ENCODE data around the gene KCNQ1. TPM values are rescaled to one million over a fixed set of nuclear protein-coding genes. Genes with fewer than 3 reads are reported as not detected.

The KCNQ1 gene
- total RNA-seq, 5 donors from 2014 or later (not counting 1 experiment from before 2014, with no cell fraction given), result 20.9 to 32.9 (median 24.0) TPM

GRCh38 chr11:2458321-2458720 lies 13.5 kb downstream of the KCNQ1 start:
- Mint-ChIP-seq H3K4me1 (peaks cover 26 to 37% (median 35%) of the 10 kb centered on the region in 3 donors), H3K4me3 (no peak overlapping the region), H3K36me3 (no peaks in the 10 kb centered on the region), H3K27me3 (no peaks in the 10 kb centered on the region), H3K9me3 (no peaks in the 10 kb centered on the region), H3K27ac (peak overlapping the region in 1 of 2 donors; percentile 62)
- DNase-seq (no peak), ATAC-seq (replicated peaks in 1 of 4) (no peak)
- H3K27me3 ChIP-seq (replicated peaks in 1 of 2; ENCODE audit: control insufficient read depth in 2 of 2, extremely low read depth in 1 of 2, insufficient read depth in 2 of 2, low read length in 1 of 2), result peaks cover 0 to 3% of the 10 kb centered on the region in 2 experiments
- no peaks in the 10 kb centered on the region for H3K36me3 ChIP-seq (ENCODE audit: control insufficient read depth in 2 of 2, extremely low read depth in 1 of 2, insufficient read depth in 1 of 2, low read length in 1 of 2)
- WGBS (ENCODE audit: insufficient coverage), result 89% methylated on average over 10 of the region's 13 CpGs
- ChIA-PET CTCF (no interaction called here), POLR2A (no interaction called here)
- H3K9me3 ChIP-seq, result no peaks in the 10 kb centered on the region
- no peak overlapping the region for H3K4me3 ChIP-seq (ENCODE audit: control insufficient read depth in 1 of 2, extremely low read depth in 1 of 2, low read length in 1 of 2)
- H3K27ac ChIP-seq (ENCODE audit: low read length), result no peak overlapping the region
- H3K4me1 ChIP-seq (ENCODE audit: control insufficient read depth in 1 of 2, extremely low read depth in 1 of 2, insufficient read depth in 2 of 2, low read length in 2 of 2), result peaks cover 0 to 29% of the 10 kb centered on the region in 2 experiments

GRCh38 chr11:2459016-2459725 lies 14.4 kb downstream of the KCNQ1 start:
- Histone ChIP-seq H3K36me3 (ENCODE audit: control insufficient read depth in 2 of 2, extremely low read depth in 1 of 2, insufficient read depth in 1 of 2, low read length in 1 of 2) (no peaks in the 10 kb centered on the region), H3K4me1 (ENCODE audit: control insufficient read depth in 1 of 2, extremely low read depth in 1 of 2, insufficient read depth in 2 of 2, low read length in 2 of 2) (peaks cover 0 to 37% of the 10 kb centered on the region in 2 experiments), H3K27ac (ENCODE audit: low read length) (no peak overlapping the region), H3K27me3 (replicated peaks in 1 of 2; ENCODE audit: control insufficient read depth in 2 of 2, extremely low read depth in 1 of 2, insufficient read depth in 2 of 2, low read length in 1 of 2) (no peaks in the 10 kb centered on the region), H3K4me3 (ENCODE audit: control insufficient read depth in 1 of 2, extremely low read depth in 1 of 2, low read length in 1 of 2) (no peak overlapping the region), H3K9me3 (no peaks in the 10 kb centered on the region)
- Mint-ChIP-seq H3K36me3 (no peaks in the 10 kb centered on the region), H3K27me3 (no peaks in the 10 kb centered on the region), H3K4me3 (no peak overlapping the region), H3K9me3 (no peaks in the 10 kb centered on the region), H3K4me1 (peaks cover 33 to 43% (median 42%) of the 10 kb centered on the region in 3 donors), H3K27ac (peak overlapping the region in 1 of 2 donors; percentile 60)
- POLR2A ChIA-PET, result no interaction called here
- no peak for ATAC-seq (replicated peaks in 1 of 4)
- DNase-seq, result no peak
- CTCF ChIA-PET, result no interaction called here
- WGBS (ENCODE audit: insufficient coverage), result 79% methylated on average over 11 of the region's 20 CpGs

GRCh38 chr11:2459796-2460531 lies 15.2 kb downstream of the KCNQ1 start:
- Mint-ChIP-seq H3K27ac (no peak overlapping the region), H3K4me3 (no peak overlapping the region), H3K36me3 (no peaks in the 10 kb centered on the region), H3K4me1 (peaks cover 39 to 51% (median 47%) of the 10 kb centered on the region in 3 donors), H3K27me3 (no peaks in the 10 kb centered on the region), H3K9me3 (no peaks in the 10 kb centered on the region)
- DNase-seq, result no peak
- peaks cover 0 to 45% of the 10 kb centered on the region in 2 experiments for H3K4me1 ChIP-seq (ENCODE audit: control insufficient read depth in 1 of 2, extremely low read depth in 1 of 2, insufficient read depth in 2 of 2, low read length in 2 of 2)
- H3K36me3 ChIP-seq (ENCODE audit: control insufficient read depth in 2 of 2, extremely low read depth in 1 of 2, insufficient read depth in 1 of 2, low read length in 1 of 2), result no peaks in the 10 kb centered on the region
- no peaks in the 10 kb centered on the region for H3K27me3 ChIP-seq (replicated peaks in 1 of 2; ENCODE audit: control insufficient read depth in 2 of 2, extremely low read depth in 1 of 2, insufficient read depth in 2 of 2, low read length in 1 of 2)
- ChIA-PET CTCF (no interaction called here), POLR2A (no interaction called here)
- no peak overlapping the region for H3K4me3 ChIP-seq (ENCODE audit: control insufficient read depth in 1 of 2, extremely low read depth in 1 of 2, low read length in 1 of 2)
- no peak for ATAC-seq (replicated peaks in 1 of 4)
- no peaks in the 10 kb centered on the region for H3K9me3 ChIP-seq
- 86% methylated on average over 11 of the region's 13 CpGs for WGBS (ENCODE audit: insufficient coverage)
- H3K27ac ChIP-seq (ENCODE audit: low read length), result no peak overlapping the region

GRCh38 chr11:2460540-2461252 lies 15.9 kb downstream of the KCNQ1 start:
- peak overlapping the region in 1 of 2 donors; percentile 55 for H3K27ac Mint-ChIP-seq
- Histone ChIP-seq H3K9me3 (no peaks in the 10 kb centered on the region), H3K4me3 (ENCODE audit: control insufficient read depth in 1 of 2, extremely low read depth in 1 of 2, low read length in 1 of 2) (no peak overlapping the region), H3K36me3 (ENCODE audit: control insufficient read depth in 2 of 2, extremely low read depth in 1 of 2, insufficient read depth in 1 of 2, low read length in 1 of 2) (no peaks in the 10 kb centered on the region), H3K27ac (ENCODE audit: low read length) (no peak overlapping the region), H3K4me1 (ENCODE audit: control insufficient read depth in 1 of 2, extremely low read depth in 1 of 2, insufficient read depth in 2 of 2, low read length in 2 of 2) (peaks cover 0 to 52% of the 10 kb centered on the region in 2 experiments), H3K27me3 (replicated peaks in 1 of 2; ENCODE audit: control insufficient read depth in 2 of 2, extremely low read depth in 1 of 2, insufficient read depth in 2 of 2, low read length in 1 of 2) (no peaks in the 10 kb centered on the region)
- H3K4me3 Mint-ChIP-seq, result no peak overlapping the region
- no peaks in the 10 kb centered on the region for H3K36me3 Mint-ChIP-seq
- no peaks in the 10 kb centered on the region for H3K27me3 Mint-ChIP-seq
- no peak for ATAC-seq (replicated peaks in 1 of 4)
- ChIA-PET CTCF (no interaction called here), POLR2A (no interaction called here)
- WGBS (ENCODE audit: insufficient coverage), result 91% methylated on average over 11 of the region's 15 CpGs
- peaks cover 44 to 56% (median 53%) of the 10 kb centered on the region in 3 donors for H3K4me1 Mint-ChIP-seq
- no peaks in the 10 kb centered on the region for H3K9me3 Mint-ChIP-seq
- no peak for DNase-seq

- H3K27me3 Mint-ChIP-seq, result no peaks in the 10 kb centered on the region
- H3K4me3 Mint-ChIP-seq, result no peak overlapping the region
- WGBS (ENCODE audit: insufficient coverage), result 91% methylated on average over 6 of the region's 17 CpGs
These were observed 16.6 kb downstream of the KCNQ1 start for GRCh38 chr11:2461253-2461955.

More at GRCh38 chr11:2461253-2461955, 16.6 kb downstream of the KCNQ1 start:
- H3K27ac ChIP-seq (ENCODE audit: low read length), result no peak overlapping the region
- ATAC-seq (replicated peaks in 1 of 4), result no peak
- H3K36me3 Mint-ChIP-seq, result no peaks in the 10 kb centered on the region
- peak overlapping the region in 1 of 2 donors; percentile 55 for H3K27ac Mint-ChIP-seq
- ChIA-PET POLR2A (no interaction called here), CTCF (no interaction called here)
- no peaks in the 10 kb centered on the region for H3K9me3 ChIP-seq
- no peak overlapping the region for H3K4me3 ChIP-seq (ENCODE audit: control insufficient read depth in 1 of 2, extremely low read depth in 1 of 2, low read length in 1 of 2)
- H3K4me1 Mint-ChIP-seq, result peaks cover 51 to 64% (median 59%) of the 10 kb centered on the region in 3 donors
- H3K4me1 ChIP-seq (ENCODE audit: control insufficient read depth in 1 of 2, extremely low read depth in 1 of 2, insufficient read depth in 2 of 2, low read length in 2 of 2), result peaks cover 0 to 59% of the 10 kb centered on the region in 2 experiments
- peaks cover 0 to 2% of the 10 kb centered on the region in 2 experiments for H3K27me3 ChIP-seq (replicated peaks in 1 of 2; ENCODE audit: control insufficient read depth in 2 of 2, extremely low read depth in 1 of 2, insufficient read depth in 2 of 2, low read length in 1 of 2)
- H3K36me3 ChIP-seq (ENCODE audit: control insufficient read depth in 2 of 2, extremely low read depth in 1 of 2, insufficient read depth in 1 of 2, low read length in 1 of 2), result no peaks in the 10 kb centered on the region
- peak in 1 of 35 experiments; percentile 4 for DNase-seq
- H3K9me3 Mint-ChIP-seq, result no peaks in the 10 kb centered on the region

All from T-cell (primary cell).